ENCODE results near the gene ZNF202.
"Not testable (repeated sequence)": the region's sequence is repeated elsewhere in the genome, so short reads cannot be mapped to it uniquely, and the experiment has no call there.

ZNF202 gene

DNA sequence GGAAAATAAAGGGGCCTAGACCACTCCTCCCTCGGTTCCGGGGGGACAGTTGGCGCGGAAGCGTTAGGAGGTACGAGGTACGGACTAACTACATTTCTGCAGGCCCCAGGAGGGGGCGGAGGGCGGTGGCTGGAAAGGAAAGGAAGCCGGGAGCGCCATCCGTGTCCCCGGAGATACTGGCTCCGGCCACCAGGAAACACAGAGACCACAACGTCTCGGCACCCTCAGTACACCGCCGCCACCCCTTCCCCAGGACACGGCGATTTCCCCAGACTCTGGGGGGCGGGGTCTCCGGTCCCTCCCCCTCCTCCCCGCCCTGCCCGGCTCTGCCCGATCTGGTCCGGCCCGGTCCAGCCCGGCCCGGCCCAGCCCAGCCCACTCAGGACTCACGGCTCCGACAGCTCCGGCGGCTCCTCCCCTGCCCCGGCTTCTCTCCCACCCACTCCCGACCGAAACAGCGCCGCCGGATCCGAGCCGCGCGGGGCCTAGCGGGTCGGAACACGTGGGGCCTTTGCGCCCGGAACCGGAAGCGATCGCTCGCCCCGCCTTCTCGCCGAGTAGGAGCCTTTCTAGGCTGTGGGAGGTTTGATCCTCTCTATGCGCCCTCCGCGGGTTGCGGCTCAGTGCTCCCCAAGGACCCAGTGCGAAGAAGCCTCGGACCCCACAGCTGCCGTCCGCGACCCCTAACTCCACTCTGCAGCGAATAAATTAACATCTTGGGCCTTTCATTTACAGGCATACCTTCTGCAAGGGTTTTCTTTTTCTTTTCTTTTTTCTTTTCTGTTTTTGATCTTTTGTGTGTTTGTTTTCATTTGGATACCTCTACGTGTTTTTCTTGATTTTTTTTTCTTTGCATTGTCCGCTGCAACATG is at the start of gene ZNF202:
Gene ZNF202 (minus strand): TSS at position 502 of the 872 bp plus-strand sequence. CDS start 10,772 bp downstream, outside the sequence.
- peak; percentile 91 to 94 for DNase-seq

- no peak for DNase-seq
These were observed 42.1 kb upstream of the ZNF202 start for GRCh38 chr11:123783536-123783935.

DNA sequence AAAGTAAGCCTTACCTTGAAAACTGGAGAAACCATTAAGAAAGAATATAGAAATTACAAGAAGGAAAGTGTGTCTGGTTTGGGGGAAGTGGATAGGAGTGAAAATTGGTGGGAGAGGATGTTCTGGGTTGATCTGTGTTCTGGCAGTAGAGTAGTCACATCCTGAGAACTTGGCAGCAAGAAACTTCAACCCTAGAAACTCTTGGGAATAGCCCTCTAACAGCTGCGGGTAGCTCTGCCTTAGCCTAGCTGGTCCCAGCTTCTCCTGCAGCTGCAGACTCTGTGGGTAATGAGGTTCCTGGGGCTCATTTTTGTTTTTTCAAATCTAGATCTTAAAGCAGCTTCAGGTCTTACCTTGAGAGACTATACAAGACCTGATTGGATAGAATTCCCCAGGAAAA is 37.1 kb upstream of the ZNF202 start:
- DNase-seq, result no peak

GRCh38 chr11:123775715-123776549 is 34.5 kb upstream of the ZNF202 start:
- no peak for DNase-seq

- DNase-seq, result no peak
These were observed 33.8 kb upstream of the ZNF202 start for GRCh38 chr11:123775289-123775688.

GRCh38 chr11:123773959-123774358 is 32.5 kb upstream of the ZNF202 start:
- no peak for DNase-seq

DNA sequence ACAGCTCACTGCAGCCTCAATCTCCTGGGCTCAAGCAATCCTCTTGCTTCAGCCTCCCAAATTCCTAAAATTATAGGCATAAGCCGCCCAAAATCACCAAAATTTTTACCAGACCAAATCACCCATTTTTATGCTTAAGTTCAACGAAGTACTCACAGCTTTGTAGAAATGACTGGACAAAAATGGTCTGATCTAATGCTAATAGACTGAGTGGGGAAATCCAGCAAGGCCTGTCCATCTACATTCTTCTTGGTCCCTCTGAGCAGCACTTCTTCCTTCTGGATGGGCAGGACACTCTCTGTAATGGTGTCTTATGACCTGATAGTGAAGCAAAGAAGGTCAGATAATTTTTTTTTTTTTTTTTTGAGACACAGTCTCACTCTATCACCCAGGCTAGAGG is 31.6 kb upstream of the ZNF202 start:
- DNase-seq, result no peak

- no peak for DNase-seq
These were observed 30.2 kb upstream of the ZNF202 start for GRCh38 chr11:123771664-123772063.

DNA sequence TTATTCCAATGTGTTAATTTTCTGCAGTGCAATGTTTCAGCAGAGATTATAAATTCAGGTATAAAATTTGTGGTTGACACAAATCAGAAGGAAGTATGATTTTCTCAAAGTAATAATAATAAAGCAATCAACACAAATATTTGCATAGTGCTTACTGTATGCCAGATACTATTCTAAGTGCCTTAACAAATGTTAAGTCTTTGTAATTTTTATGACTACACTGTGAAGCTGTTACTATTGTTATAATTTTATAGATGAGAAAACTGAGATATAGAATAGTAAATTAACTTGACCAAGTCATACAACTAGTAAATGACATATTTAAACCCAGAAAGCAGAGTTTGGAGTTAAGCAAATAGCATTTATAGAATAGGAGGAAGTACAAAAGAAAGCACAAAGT is 29.3 kb upstream of the ZNF202 start:
- DNase-seq, result no peak

DNA sequence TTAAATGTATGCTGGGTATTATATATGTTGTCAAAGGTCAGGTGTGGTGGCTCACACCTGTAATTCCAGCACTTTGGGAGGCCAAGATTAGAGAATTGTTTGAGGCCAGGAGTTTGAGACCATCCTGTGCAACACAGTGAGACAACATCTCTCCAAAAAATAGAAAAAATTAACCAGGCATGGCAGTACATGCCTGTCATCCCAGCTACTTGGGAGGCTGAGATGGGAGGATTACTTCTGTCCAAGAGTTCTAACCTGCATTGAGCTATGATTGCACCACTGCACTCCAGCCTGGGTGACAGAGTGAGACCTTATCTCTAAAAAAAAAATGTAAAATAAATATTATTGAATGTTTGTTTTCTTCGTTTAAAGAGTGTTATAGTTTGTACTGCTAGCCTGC is 24.1 kb upstream of the ZNF202 start:
- no peak for DNase-seq

GRCh38 chr11:123762422-123762821 is 21.0 kb upstream of the ZNF202 start:
- no peak for DNase-seq

GRCh38 chr11:123760894-123761293 is 19.4 kb upstream of the ZNF202 start:
- DNase-seq, result no peak

DNA sequence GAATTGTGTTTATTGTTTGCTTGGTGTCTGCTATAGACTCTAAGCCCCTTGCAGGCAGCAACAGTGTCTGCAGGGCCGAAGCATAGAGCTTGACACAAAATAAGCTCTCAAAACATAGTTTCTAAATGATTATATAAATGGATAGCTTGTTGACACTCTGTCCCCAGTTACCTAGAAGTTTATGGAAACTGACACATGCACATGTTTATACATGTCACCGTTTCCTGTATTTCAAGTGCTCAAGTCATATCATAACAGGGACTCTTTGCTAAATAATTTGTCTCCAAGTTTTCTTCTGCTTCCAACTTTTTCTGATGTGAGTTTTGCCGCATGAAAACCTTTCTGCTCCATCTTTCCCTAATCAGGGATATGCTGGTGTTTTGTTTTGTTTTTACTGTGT is 16.5 kb upstream of the ZNF202 start:
- DNase-seq, result no peak

DNA sequence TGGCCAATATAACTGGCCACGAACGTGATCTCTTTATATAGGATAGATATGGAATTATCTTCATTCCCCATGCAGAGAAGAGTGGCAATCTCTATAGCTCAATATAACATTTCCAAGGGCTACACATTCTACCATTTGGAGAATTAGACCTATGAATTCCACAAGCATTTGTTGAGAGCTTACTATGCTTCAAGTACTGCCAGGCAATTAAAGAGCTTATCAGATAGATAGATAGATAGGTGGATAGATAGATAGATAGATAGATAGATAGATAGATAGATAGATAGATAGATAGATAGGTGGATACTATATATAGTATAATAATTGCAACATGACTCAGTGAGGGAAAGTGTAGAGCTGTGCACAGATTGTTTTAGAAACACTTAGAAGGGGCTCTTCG is 14.4 kb upstream of the ZNF202 start:
- DNase-seq, result no peak

DNA sequence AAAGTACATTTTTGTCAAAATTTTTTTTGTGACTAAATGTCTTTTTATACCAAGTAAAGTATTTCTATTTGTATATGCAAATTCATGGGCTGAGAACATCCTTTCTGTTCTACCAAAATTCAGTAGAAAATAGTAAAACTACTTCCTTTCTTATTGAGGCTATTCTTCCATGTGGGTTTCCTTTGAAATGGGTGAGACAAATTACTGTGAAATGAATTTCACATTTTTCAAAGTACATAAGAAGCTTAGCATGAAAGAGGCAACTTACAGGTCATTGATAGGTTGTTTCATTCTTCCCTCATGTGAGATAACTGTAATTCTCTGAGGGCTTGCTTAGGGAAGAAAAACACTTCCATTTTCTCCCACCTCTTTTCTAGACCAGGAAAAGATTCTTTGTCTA is 13.9 kb upstream of the ZNF202 start:
- DNase-seq, result no peak

GRCh38 chr11:123754101-123754568 is 12.7 kb upstream of the ZNF202 start, which contains the start of gene OR6X1:
OR6X1 (minus strand) TSS chr11:123754518; CDS start chr11:123754518, 0 bp downstream.
- no peak for DNase-seq

DNA sequence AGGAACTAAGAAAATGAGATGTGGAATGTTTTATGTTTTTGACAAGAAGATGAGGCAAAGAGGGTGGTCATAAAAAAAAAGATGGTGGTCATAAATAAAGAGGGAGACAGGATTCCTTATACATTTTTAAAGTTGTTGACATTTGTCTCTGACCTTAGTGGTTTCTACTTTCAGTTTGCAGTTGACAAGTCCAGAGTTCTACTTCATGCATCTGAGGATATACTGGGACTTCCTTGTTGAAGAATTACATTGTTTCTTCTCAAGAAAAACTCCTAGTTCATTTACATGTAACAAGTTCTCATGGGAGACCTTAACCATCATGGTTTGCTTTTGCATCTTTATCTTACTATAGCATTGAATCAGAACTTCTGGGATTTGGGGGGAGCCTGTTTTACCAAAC is 11.7 kb upstream of the ZNF202 start:
- DNase-seq, result no peak

- no peak for DNase-seq
These were observed 10.3 kb upstream of the ZNF202 start for GRCh38 chr11:123751781-123752180.

DNA sequence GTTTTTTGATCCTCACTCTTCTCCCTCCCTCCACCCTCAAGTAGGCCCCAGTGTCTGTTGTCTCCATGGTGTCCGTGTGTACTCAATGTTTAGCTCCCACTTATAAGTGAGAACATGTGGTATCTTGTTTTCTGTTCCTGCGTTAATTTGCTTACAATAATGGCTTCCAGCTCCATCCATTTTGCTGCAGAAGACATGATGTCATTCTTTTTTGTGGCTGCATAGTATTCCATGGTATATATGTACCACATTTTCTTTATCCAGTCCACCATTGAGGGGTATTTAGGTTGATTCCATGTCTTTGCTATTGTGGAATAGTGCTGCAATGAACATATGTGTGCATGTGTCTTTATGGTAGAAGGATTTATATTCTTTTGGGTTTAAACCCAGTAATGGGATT is 6.9 kb upstream of the ZNF202 start:
- not testable (repeated sequence) for DNase-seq

- DNase-seq, result no peak
These were observed 4.4 kb upstream of the ZNF202 start for GRCh38 chr11:123745764-123746451.

GRCh38 chr11:123742724-123743120 is 1.3 kb upstream of the ZNF202 start:
- no peak for DNase-seq

GRCh38 chr11:123742031-123742723 is 717 bp upstream of the ZNF202 start:
- peak; percentile 25 to 29 for DNase-seq

DNA sequence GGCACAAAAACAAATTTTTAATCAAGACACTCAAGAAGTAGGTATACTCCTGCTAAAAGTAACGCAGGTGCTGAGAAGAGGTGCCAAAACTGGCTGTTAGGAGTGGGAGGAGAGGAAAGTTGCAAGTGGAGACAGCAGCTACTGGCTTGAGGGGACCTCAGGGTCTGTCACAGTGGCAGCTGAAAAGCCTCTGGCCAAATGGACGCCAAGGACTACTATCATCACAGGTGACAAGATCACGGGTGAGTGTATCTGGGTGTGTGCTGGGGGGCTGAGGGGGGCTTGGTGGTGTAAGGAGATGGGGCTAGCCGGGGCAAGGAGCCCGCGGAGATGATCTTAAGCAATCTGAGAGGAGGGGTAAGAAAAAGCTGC is 687 bp downstream of the ZNF202 start:
- DNase-seq, result no peak
